ENCODE measurements around the gene TXNDC17. TPM values are rescaled to one million over a fixed set of nuclear protein-coding genes. Genes with fewer than 3 reads are reported as not detected.

TXNDC17 gene
- total RNA-seq, 1 experiment from 2014 or later = 137 TPM

- Histone ChIP-seq H3K4me1 (ENCODE audit: control insufficient read depth, insufficient read depth, low read length) (no peaks in the 10 kb centered on the region), H3K36me3 (ENCODE audit: control insufficient read depth, insufficient read depth, low read length) (no peaks in the 10 kb centered on the region), H3K9me3 (ENCODE audit: control insufficient read depth, insufficient read depth, low read depth, low read length) (no peaks in the 10 kb centered on the region), H3K27me3 (ENCODE audit: control insufficient read depth, insufficient read depth, low read length) (peaks cover 7% of the 10 kb centered on the region), H3K4me3 (ENCODE audit: low read depth in 2 of 2, low read length in 2 of 2) (no peak overlapping the region), H3K27ac (ENCODE audit: low read length) (no peak overlapping the region)
- no peak for TF ChIP-seq TCF7L2 (IDR thresholded peaks at IDR 0.05; ENCODE audit: low read depth, low read length)
- TF ChIP-seq SIN3A (IDR thresholded peaks at IDR 0.05; ENCODE audit: borderline replicate concordance, insufficient read depth, low read depth, low read length) = no peak
- no peak for TF ChIP-seq CTCF (IDR thresholded peaks at IDR 0.05)
- DNase-seq (ENCODE audit: low read depth, low spot score) (no peak), ATAC-seq (no peak)
- POLR2A ChIA-PET = no interaction called here
- BruUV-seq (replicated peaks) = no TSS peak
- CTCF ChIA-PET = no interaction called here
- intact Hi-C loops (cut with micrococcal nuclease; ENCODE audit: unreplicated experiment) (no loop called here), in situ Hi-C loops (cut with HindIII; ENCODE audit: low pct_unique_long_range_greater_than_20kb, low sequenced_read_pairs) (no loop called here)
Observed at GRCh38 chr17:6682339-6682738, 41.5 kb downstream of the TXNDC17 start.

- in situ Hi-C loops (cut with HindIII; ENCODE audit: low pct_unique_long_range_greater_than_20kb, low sequenced_read_pairs) (no loop called here), intact Hi-C loops (cut with micrococcal nuclease; ENCODE audit: unreplicated experiment) (no loop called here)
- Histone ChIP-seq H3K4me1 (ENCODE audit: control insufficient read depth, insufficient read depth, low read length) (no peaks in the 10 kb centered on the region), H3K9me3 (ENCODE audit: control insufficient read depth, insufficient read depth, low read depth, low read length) (no peaks in the 10 kb centered on the region), H3K27me3 (ENCODE audit: control insufficient read depth, insufficient read depth, low read length) (peaks cover 7% of the 10 kb centered on the region), H3K4me3 (ENCODE audit: low read depth in 2 of 2, low read length in 2 of 2) (no peak overlapping the region), H3K27ac (ENCODE audit: low read length) (no peak overlapping the region), H3K36me3 (ENCODE audit: control insufficient read depth, insufficient read depth, low read length) (no peaks in the 10 kb centered on the region)
- DNase-seq (ENCODE audit: low read depth, low spot score) = no peak
- ATAC-seq = no peak
- no peak for TF ChIP-seq POLR2AphosphoS5 (IDR thresholded peaks at IDR 0.05; ENCODE audit: low read depth, low read length)
- TF ChIP-seq TCF7L2 (IDR thresholded peaks at IDR 0.05; ENCODE audit: low read depth, low read length) = no peak
- no peak for TF ChIP-seq CTCF (IDR thresholded peaks at IDR 0.05)
- TF ChIP-seq SIN3A (IDR thresholded peaks at IDR 0.05; ENCODE audit: borderline replicate concordance, insufficient read depth, low read depth, low read length) = no peak
- TF ChIP-seq REST (IDR thresholded peaks at IDR 0.05; ENCODE audit: insufficient read depth in 1 of 2, low read depth in 2 of 2, low read length in 1 of 2) = no peak
- ChIA-PET CTCF (interaction anchor here (0.6 to 0.7 kb wide), 2 partner anchors 283 to 405 kb away, joined by 3 to 10 read pairs; no protein-coding TSS in a partner anchor), POLR2A (no interaction called here)
- BruUV-seq (replicated peaks) = no TSS peak
Observed at GRCh38 chr17:6683081-6683684, 42.3 kb downstream of the TXNDC17 start.

Measured in Panc1 (cell line).